ENCODE results near the gene CLDN5. TPM values are rescaled to one million over a fixed set of nuclear protein-coding genes. Genes with fewer than 3 reads are reported as not detected.

Gene CLDN5
- total and polyA plus RNA-seq, 2 of the 8 experiments (the other 6 are each of a cell fraction or from before 2014, with no cell fraction given), result 1.2 to 1.6 TPM

DNA sequence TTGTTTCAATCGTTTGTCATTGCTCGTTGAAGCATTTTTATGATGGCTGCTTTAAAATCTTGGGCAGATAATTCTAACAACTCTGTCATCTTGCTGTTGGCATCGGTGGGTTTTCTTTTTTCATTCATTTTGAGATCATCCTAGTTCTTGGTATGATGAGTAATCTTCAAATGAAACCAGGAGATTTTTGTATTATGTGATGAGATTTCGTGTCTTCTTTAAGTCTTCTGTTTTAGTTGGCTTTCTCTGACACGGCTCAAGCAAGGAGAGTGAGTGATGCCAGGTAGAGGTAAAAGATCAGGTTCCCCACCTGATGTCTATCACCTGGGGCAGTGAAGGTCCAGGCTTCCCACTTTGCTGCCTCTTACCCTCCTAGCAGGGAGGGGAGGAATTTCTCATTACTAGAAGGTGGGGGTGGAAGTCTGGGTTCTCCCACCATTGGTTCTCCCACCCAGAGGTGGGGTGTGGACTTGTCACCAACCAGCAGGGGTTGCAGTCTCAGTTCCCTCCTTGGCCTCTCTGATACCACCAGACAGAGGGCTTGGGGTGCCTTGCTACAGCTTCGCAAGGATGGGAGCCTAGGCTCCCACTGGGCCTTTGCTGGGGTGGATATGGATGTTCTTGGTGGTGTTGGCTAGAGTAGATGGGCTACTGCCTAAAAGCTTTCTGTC, 31.6 kb downstream of the CLDN5 start (continued):
- no peak for TF ChIP-seq SIRT6 (IDR thresholded peaks at IDR 0.05; ENCODE audit: low read length)

Data from H1 (cell line).